ENCODE measurements around the gene FNDC3B.

Gene FNDC3B

DNA sequence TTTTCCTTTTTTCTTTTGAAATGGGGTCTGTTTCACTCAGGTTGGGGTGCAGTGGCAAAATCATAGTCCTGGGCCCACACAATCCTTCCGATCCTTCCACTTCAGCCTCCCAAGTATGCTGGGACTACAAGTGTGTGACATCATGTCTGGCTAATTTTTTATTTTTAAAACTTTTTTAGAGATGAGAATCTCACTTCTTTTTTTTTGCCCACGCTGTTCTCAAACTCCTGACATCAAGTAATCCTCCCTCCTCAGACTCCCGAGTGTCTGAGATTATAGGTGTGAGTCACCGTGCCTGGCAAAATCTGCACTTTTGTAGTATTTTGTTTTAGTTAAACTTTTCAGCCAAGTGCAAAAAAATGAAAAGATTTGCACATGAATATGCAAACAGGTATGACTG lies 171.0 kb downstream of the FNDC3B start:
- TF ChIP-seq TAF1 (IDR thresholded peaks at IDR 0.05; ENCODE audit: low read depth) (no peak), USF1 (IDR thresholded peaks at IDR 0.05) (no peak), CREB1 (IDR thresholded peaks at IDR 0.05; ENCODE audit: low read depth) (no peak), ZBTB7A (IDR thresholded peaks at IDR 0.05; ENCODE audit: low read depth) (no peak), YY1 (IDR thresholded peaks at IDR 0.05; ENCODE audit: low read depth) (no peak), TEAD4 (IDR thresholded peaks at IDR 0.05) (no peak), EGR1 (IDR thresholded peaks at IDR 0.05) (no peak), NFIC (IDR thresholded peaks at IDR 0.05) (no peak), FOXM1 (IDR thresholded peaks at IDR 0.05; ENCODE audit: borderline replicate concordance, low read depth) (no peak), RAD21 (IDR thresholded peaks at IDR 0.05; ENCODE audit: low read depth) (no peak), TCF12 (IDR thresholded peaks at IDR 0.05; ENCODE audit: low read depth) (no peak), CEBPB (IDR thresholded peaks at IDR 0.05) (no peak)
- TF ChIP-seq, protein P1, sequence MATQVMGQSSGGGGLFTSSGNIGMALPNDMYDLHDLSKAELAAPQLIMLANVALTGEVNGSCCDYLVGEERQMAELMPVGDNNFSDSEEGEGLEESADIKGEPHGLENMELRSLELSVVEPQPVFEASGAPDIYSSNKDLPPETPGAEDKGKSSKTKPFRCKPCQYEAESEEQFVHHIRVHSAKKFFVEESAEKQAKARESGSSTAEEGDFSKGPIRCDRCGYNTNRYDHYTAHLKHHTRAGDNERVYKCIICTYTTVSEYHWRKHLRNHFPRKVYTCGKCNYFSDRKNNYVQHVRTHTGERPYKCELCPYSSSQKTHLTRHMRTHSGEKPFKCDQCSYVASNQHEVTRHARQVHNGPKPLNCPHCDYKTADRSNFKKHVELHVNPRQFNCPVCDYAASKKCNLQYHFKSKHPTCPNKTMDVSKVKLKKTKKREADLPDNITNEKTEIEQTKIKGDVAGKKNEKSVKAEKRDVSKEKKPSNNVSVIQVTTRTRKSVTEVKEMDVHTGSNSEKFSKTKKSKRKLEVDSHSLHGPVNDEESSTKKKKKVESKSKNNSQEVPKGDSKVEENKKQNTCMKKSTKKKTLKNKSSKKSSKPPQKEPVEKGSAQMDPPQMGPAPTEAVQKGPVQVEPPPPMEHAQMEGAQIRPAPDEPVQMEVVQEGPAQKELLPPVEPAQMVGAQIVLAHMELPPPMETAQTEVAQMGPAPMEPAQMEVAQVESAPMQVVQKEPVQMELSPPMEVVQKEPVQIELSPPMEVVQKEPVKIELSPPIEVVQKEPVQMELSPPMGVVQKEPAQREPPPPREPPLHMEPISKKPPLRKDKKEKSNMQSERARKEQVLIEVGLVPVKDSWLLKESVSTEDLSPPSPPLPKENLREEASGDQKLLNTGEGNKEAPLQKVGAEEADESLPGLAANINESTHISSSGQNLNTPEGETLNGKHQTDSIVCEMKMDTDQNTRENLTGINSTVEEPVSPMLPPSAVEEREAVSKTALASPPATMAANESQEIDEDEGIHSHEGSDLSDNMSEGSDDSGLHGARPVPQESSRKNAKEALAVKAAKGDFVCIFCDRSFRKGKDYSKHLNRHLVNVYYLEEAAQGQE (IDR thresholded peaks at IDR 0.05; ENCODE audit: low read depth): no peak

DNA sequence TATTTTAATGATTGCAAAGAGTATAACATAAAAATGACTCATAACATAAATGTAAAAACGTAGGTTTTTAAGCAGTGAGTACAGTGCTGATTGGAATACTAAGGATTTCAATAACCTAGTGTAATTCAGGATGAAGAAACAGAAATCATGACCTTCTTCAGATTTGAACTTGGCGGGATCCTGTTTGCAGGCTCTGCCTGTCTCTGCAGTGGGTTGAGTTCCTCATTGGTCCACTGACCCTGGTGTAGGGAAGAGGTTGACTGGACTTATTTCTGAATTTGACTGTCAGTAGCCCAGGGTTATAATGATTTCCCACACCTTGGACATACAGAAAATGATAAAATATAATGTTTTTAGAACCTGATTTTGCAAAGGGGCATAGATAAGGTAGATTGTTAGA lies 171.7 kb downstream of the FNDC3B start:
- no peak for TF ChIP-seq MAX (IDR thresholded peaks at IDR 0.05)
- TF ChIP-seq NFIC (IDR thresholded peaks at IDR 0.05): no peak
- TF ChIP-seq ZBTB7A (IDR thresholded peaks at IDR 0.05; ENCODE audit: low read depth): no peak
- TF ChIP-seq EP300 (IDR thresholded peaks at IDR 0.05; ENCODE audit: borderline replicate concordance): no peak
- TF ChIP-seq FOXM1 (IDR thresholded peaks at IDR 0.05; ENCODE audit: borderline replicate concordance, low read depth): no peak
- TF ChIP-seq YY1 (IDR thresholded peaks at IDR 0.05; ENCODE audit: low read depth): no peak
- TF ChIP-seq, protein P1 (IDR thresholded peaks at IDR 0.05; ENCODE audit: low read depth): no peak
- TF ChIP-seq TAF1 (IDR thresholded peaks at IDR 0.05; ENCODE audit: low read depth): no peak
- no peak for TF ChIP-seq CEBPB (IDR thresholded peaks at IDR 0.05)
- TF ChIP-seq TCF12 (IDR thresholded peaks at IDR 0.05; ENCODE audit: low read depth): no peak

GRCh38 chr3:172213200-172213599 lies 173.8 kb downstream of the FNDC3B start:
- no peak for TF ChIP-seq EP300 (IDR thresholded peaks at IDR 0.05; ENCODE audit: borderline replicate concordance)

- TF ChIP-seq CREB1 (IDR thresholded peaks at IDR 0.05; ENCODE audit: low read depth): no peak
- no peak for TF ChIP-seq TEAD4 (IDR thresholded peaks at IDR 0.05)
- TF ChIP-seq EP300 (IDR thresholded peaks at IDR 0.05; ENCODE audit: borderline replicate concordance): peak; percentile 33; the same call in 1 of the 2 replicates
- no peak for TF ChIP-seq TAF1 (IDR thresholded peaks at IDR 0.05; ENCODE audit: low read depth)
- peak; percentile 66 for TF ChIP-seq NFIC (IDR thresholded peaks at IDR 0.05)
- TF ChIP-seq, protein P1 (IDR thresholded peaks at IDR 0.05; ENCODE audit: low read depth): no peak
- TF ChIP-seq FOXM1 (IDR thresholded peaks at IDR 0.05; ENCODE audit: borderline replicate concordance, low read depth): no peak
- TF ChIP-seq RAD21 (IDR thresholded peaks at IDR 0.05; ENCODE audit: low read depth): no peak
- TF ChIP-seq EGR1 (IDR thresholded peaks at IDR 0.05): no peak
- TF ChIP-seq MAX (IDR thresholded peaks at IDR 0.05): no peak
- TF ChIP-seq TCF12 (IDR thresholded peaks at IDR 0.05; ENCODE audit: low read depth): no peak
- no peak for TF ChIP-seq YY1 (IDR thresholded peaks at IDR 0.05; ENCODE audit: low read depth)
These were observed 174.5 kb downstream of the FNDC3B start for GRCh38 chr3:172213904-172214303.

DNA sequence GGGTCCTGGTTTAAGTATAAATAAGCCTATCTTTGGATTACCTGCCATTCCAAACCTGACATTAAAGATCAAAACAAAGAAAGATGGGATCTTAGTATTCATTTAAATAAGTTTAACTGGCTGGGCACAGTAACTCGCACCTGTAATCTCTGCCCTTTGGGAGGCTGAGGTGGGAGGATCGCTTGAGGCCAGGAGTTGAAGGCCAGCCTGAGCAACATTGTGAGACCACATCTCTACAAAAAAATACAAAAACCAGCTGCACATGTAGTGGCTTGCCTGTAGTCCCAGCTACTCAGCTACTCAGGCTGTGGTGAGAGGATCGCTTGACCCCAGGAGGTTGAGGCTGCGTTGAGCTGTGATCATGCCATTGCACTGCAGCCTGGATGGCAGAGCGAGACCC lies 176.9 kb downstream of the FNDC3B start:
- TF ChIP-seq EGR1 (IDR thresholded peaks at IDR 0.05) (no peak), NFIC (IDR thresholded peaks at IDR 0.05) (no peak), FOXM1 (IDR thresholded peaks at IDR 0.05; ENCODE audit: borderline replicate concordance, low read depth) (no peak), RAD21 (IDR thresholded peaks at IDR 0.05; ENCODE audit: low read depth) (no peak), ZBTB7A (IDR thresholded peaks at IDR 0.05; ENCODE audit: low read depth) (no peak), USF1 (IDR thresholded peaks at IDR 0.05) (no peak), YY1 (IDR thresholded peaks at IDR 0.05; ENCODE audit: low read depth) (no peak)
- TF ChIP-seq, protein P1 (IDR thresholded peaks at IDR 0.05; ENCODE audit: low read depth): no peak

Measured in Ishikawa (cell line).